ENCODE results near the gene GRIN1. TPM values are rescaled to one million over a fixed set of nuclear protein-coding genes. Genes with fewer than 3 reads are reported as not detected.

Gene GRIN1
- total RNA-seq, 4 donors from 2014 or later = 0.14 TPM; not detected in 3

DNA sequence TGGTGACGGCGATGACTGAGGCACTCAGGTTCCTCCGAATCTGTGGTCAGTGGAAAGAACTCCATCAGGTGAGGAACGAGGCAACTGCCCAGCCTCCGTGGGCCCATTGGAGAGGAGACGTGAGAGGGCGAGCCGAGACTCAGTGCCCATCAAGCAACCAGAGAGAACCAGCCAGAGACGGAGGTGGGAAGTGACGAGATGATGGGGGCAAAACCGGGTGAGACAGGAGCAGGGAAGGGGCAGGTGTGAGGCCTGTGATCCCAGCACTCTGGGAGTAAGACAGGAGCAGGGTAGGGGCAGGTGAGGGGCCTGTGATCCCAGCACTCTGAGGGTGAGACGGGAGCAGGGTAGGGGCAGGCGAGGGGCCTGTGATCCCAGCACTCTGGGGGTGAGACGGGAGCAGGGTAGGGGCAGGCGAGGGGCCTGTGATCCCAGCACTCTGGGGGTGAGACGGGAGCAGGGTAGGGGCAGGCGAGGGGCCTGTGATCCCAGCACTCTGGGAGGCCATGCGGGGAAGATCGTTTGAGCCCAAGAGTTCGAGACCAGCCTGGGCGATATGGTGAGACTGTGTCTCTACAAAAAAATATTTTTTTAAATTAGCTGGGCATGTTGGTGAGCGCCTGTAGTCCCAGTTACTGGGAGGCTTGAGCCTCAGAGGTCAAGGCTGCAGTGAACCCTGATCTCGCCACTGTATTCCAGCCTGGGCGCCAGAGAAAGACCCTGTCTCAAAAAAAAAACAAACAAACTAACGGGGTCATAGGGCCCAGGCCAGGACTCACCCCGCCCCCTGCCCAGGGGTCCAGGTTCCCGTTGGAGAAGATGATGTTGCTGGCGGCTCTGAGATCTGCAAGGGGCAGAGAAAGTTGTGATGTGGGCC is 27.8 kb upstream of the GRIN1 start:
- intact Hi-C loops (cut with DNase I; ENCODE audit: low total_unique reads) = no loop called here
- no peak for DNase-seq
- H3K27ac ChIP-seq = no peak overlapping the region
- no peaks in the 10 kb centered on the region for H3K9me3 ChIP-seq
- H3K36me3 ChIP-seq = no peaks in the 10 kb centered on the region
- peaks cover 14% of the 10 kb centered on the region for H3K27me3 ChIP-seq
- TF ChIP-seq, protein P1, sequence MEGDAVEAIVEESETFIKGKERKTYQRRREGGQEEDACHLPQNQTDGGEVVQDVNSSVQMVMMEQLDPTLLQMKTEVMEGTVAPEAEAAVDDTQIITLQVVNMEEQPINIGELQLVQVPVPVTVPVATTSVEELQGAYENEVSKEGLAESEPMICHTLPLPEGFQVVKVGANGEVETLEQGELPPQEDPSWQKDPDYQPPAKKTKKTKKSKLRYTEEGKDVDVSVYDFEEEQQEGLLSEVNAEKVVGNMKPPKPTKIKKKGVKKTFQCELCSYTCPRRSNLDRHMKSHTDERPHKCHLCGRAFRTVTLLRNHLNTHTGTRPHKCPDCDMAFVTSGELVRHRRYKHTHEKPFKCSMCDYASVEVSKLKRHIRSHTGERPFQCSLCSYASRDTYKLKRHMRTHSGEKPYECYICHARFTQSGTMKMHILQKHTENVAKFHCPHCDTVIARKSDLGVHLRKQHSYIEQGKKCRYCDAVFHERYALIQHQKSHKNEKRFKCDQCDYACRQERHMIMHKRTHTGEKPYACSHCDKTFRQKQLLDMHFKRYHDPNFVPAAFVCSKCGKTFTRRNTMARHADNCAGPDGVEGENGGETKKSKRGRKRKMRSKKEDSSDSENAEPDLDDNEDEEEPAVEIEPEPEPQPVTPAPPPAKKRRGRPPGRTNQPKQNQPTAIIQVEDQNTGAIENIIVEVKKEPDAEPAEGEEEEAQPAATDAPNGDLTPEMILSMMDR (IDR thresholded peaks at IDR 0.05) = no peak
- TF ChIP-seq POLR2AphosphoS5 (IDR thresholded peaks at IDR 0.05) = no peak
- no peak for TF ChIP-seq POLR2A (IDR thresholded peaks at IDR 0.05)
- no peak for TF ChIP-seq EP300 (IDR thresholded peaks at IDR 0.05; ENCODE audit: low read depth)
- 88 to 93% methylated on average over 10 to 28 of the region's 28 CpGs for WGBS, 2 donors (ENCODE audit: low coverage in 1 of 2)
- peaks cover 0 to 18% (median 11%) of the 10 kb centered on the region in 4 donors for H3K4me1 ChIP-seq
- in situ Hi-C loops (cut with MboI; ENCODE audit: low pct_ligation_motif_present in 1 of 4, low pct_unique_long_range_greater_than_20kb in 1 of 4, low sequenced_read_pairs in 3 of 4) = loop anchor here in 1 of 4 donors (25.0 kb wide), 1 partner anchor 101 kb away; the partner anchor contains the start of genes NDOR1, RNF208, TMEM203 and TPRN
- no peak overlapping the region for H3K4me3 ChIP-seq

DNA sequence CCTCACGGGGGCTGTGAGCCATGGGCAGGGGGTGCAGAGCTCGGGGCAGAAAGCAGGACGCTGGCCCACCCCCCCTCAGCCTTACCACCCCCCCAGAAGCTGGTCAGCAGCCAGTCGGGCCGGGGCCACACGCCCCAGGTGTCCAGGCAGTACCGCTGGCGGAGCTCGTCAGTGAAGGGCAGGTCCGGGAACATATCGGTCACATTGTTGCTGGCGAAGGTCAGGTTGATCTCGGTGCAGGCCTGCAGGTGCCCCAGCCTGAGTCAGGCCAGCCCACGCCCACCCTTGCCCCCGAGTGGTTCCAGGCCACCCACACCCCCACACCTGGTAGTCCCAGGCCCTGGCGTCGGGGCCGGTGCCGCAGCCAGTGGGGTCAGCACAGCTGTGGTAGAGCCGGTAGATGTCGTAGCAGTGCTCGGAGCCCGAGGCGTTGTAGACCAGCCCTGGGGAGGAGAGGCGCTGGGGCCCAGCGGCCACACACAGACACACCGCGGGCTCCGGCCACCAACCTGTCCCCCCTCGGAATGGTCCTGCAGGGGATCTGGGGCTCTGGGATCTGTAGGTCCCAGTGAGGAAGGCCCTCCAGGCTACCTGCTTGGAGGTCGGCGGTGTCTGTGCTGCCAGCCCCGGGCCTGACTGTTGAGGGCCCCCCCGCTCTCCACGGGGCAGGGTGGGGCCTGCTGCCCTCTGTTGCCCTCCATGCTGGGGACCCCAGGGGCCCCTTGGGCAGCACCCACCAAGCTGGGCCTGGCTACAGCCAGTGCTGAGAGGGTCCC is 27.0 kb upstream of the GRIN1 start:
- intact Hi-C loops (cut with DNase I; ENCODE audit: low total_unique reads) = no loop called here

DNA sequence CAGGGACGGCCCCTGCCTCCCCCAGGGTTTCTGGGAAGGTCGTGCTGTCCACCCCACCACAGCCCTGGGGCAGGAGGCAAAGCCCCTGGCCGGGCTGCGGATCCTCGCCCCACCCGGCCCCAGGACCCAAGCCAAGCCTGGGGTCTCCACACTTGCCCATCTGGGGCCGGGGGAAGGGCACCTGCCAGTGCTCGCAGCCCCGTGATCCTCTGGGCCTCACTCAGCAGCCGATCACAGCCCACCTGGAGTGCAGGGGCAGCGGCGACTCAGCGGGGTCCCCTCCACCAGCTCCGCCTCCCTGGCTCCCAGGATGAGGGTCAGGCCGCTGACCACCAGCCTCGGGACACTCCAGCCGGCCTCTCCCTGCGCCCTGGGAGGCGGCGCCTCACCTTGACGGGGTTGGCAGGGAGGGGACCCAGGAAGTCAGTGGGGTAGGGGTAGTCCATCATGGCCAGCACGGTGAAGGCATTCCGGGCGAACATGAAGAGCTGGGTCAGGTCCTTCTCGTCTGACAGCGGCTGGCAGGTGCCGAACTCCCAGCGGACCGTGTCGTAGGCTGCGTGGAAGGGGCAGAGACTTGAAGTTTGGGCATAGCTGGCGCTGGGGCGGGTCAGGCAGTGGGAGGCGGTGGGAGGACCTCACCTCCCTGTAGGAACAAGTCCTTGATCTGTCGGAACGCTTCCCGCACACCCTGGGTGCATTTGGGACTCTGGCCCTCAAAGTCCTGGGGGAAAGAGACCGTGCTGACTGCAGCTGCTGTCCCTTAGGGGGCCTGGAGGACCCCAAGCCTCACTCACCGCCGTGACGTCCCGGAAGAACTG is 26.2 kb upstream of the GRIN1 start:
- intact Hi-C loops (cut with DNase I; ENCODE audit: low total_unique reads) = no loop called here
- no peak overlapping the region for H3K27ac ChIP-seq
- H3K4me1 ChIP-seq = peaks cover 0 to 18% (median 11%) of the 10 kb centered on the region in 4 donors
- WGBS, 2 donors (ENCODE audit: low coverage in 1 of 2) = 94% methylated on average over 33 of the region's 42 CpGs; no CpG with 5 or more reads in 1 of the 2 donors
- DNase-seq = no peak
- H3K4me3 ChIP-seq = no peak overlapping the region
- peaks cover 26% of the 10 kb centered on the region for H3K27me3 ChIP-seq
- H3K36me3 ChIP-seq = no peaks in the 10 kb centered on the region
- in situ Hi-C loops (cut with MboI; ENCODE audit: low pct_ligation_motif_present in 1 of 4, low pct_unique_long_range_greater_than_20kb in 1 of 4, low sequenced_read_pairs in 3 of 4) = loop anchor here in 1 of 4 donors (25.0 kb wide), 1 partner anchor 100 kb away; the partner anchor contains the start of genes NDOR1, RNF208, TMEM203 and TPRN
- TF ChIP-seq EP300 (IDR thresholded peaks at IDR 0.05; ENCODE audit: low read depth) (no peak), POLR2AphosphoS5 (IDR thresholded peaks at IDR 0.05) (no peak), POLR2A (IDR thresholded peaks at IDR 0.05) (no peak)
- TF ChIP-seq, protein P1 (IDR thresholded peaks at IDR 0.05) = no peak
- no peaks in the 10 kb centered on the region for H3K9me3 ChIP-seq

More for the DNA sequence above, 27.0 kb upstream of the GRIN1 start:
- TF ChIP-seq POLR2AphosphoS5 (IDR thresholded peaks at IDR 0.05) = no peak
- no peak for TF ChIP-seq POLR2A (IDR thresholded peaks at IDR 0.05)
- TF ChIP-seq EP300 (IDR thresholded peaks at IDR 0.05; ENCODE audit: low read depth) = no peak
- TF ChIP-seq, protein P1 (IDR thresholded peaks at IDR 0.05) = no peak
- no peak for DNase-seq
- Histone ChIP-seq H3K4me3 (no peak overlapping the region), H3K36me3 (no peaks in the 10 kb centered on the region), H3K9me3 (no peaks in the 10 kb centered on the region), H3K4me1 (peaks cover 0 to 18% (median 11%) of the 10 kb centered on the region in 4 donors), H3K27me3 (peaks cover 20% of the 10 kb centered on the region), H3K27ac (no peak overlapping the region)
- WGBS, 2 donors (ENCODE audit: low coverage in 1 of 2) = 93% methylated on average over 21 of the region's 35 CpGs; no CpG with 5 or more reads in 1 of the 2 donors
- in situ Hi-C loops (cut with MboI; ENCODE audit: low pct_ligation_motif_present in 1 of 4, low pct_unique_long_range_greater_than_20kb in 1 of 4, low sequenced_read_pairs in 3 of 4) = loop anchor here in 1 of 4 donors (25.0 kb wide), 1 partner anchor 100 kb away; the partner anchor contains the start of genes NDOR1, RNF208, TMEM203 and TPRN
